GM23338 (cell line): ENCODE measurements around the gene TMEM45A. TPM values are rescaled to one million over a fixed set of nuclear protein-coding genes. Genes with fewer than 3 reads are reported as not detected.

Source experiments
- ATAC-seq: fragments of 200-7000 bp; cut with Tn5 transposase; 3 replicates; pipeline ENCODE4 v1.9.1; 2020
- DNase-seq: peaks from one replicate; pipeline ENCODE4 v3.0.0-alpha.2; 2015; ENCODE audit warnings: low spot score
- H2AFZ ChIP-seq: fragments of 200-600 bp; sonication (generic); 2 replicates; pipeline ENCODE4 v1.8.0; 2016; ENCODE audit warnings: antibody characterized with exemption, mild to moderate bottlenecking, moderate library complexity
- H3F3A ChIP-seq: fragments of 200-600 bp; sonication (generic); replicated peaks from 2 replicates; pipeline ENCODE4 v1.8.0; 2017; ENCODE audit warnings: antibody characterized with exemption, mixed run types, low read depth
- H3K27ac ChIP-seq: fragments of 200-600 bp; sonication (generic); 2 replicates; pipeline ENCODE4 v1.6.1; 2016; ENCODE audit warnings: low read depth
- H3K27me3 ChIP-seq: fragments of 200-600 bp; sonication (generic); 2 replicates; pipeline ENCODE4 v1.8.0; 2016; ENCODE audit warnings: mild to moderate bottlenecking, mixed run types, moderate library complexity; ENCODE audit not compliant: insufficient read depth
- H3K36me3 ChIP-seq: fragments of 200-600 bp; sonication (generic); 2 replicates; pipeline ENCODE4 v1.8.0; 2016; ENCODE audit warnings: mild to moderate bottlenecking; ENCODE audit not compliant: insufficient read depth
- H3K4me1 ChIP-seq: fragments of 200-600 bp; sonication (generic); 2 replicates; pipeline ENCODE4 v1.8.0; 2016; ENCODE audit warnings: mild to moderate bottlenecking, moderate library complexity; ENCODE audit not compliant: insufficient read depth
- H3K4me2 ChIP-seq: fragments of 200-600 bp; sonication (generic); 2 replicates; pipeline ENCODE4 v1.7.1; 2017; ENCODE audit warnings: mixed run types
- H3K4me3 ChIP-seq: fragments of 200-600 bp; sonication (generic); 2 replicates; pipeline ENCODE4 v1.6.1; 2016; ENCODE audit warnings: mixed run types
- H3K79me2 ChIP-seq: fragments of 200-600 bp; sonication (generic); replicated peaks from 2 replicates; pipeline ENCODE4 v1.8.0; 2017; ENCODE audit warnings: mild to moderate bottlenecking; ENCODE audit not compliant: insufficient read depth
- H3K9me2 ChIP-seq: fragments of 200-600 bp; sonication (generic); 2 replicates; pipeline ENCODE4 v1.8.0; 2017; ENCODE audit not compliant: insufficient read depth
- H4K20me1 ChIP-seq: fragments of 200-600 bp; sonication (generic); replicated peaks from 2 replicates; pipeline ENCODE4 v1.8.0; 2017; ENCODE audit warnings: mild to moderate bottlenecking; ENCODE audit not compliant: insufficient read depth
- H3K27ac Mint-ChIP-seq: 2 replicates; pipeline ENCODE4 v1.8.0; 2020; ENCODE audit warnings: inconsistent platforms, mild to moderate bottlenecking, moderate library complexity, mixed read lengths
- H3K27me3 Mint-ChIP-seq: 3 replicates; pipeline ENCODE4 v1.8.0; 2022; ENCODE audit warnings: low read depth, mild to moderate bottlenecking, moderate library complexity, mixed read lengths, inconsistent platforms; ENCODE audit not compliant: insufficient read depth, poor library complexity
- H3K36me3 Mint-ChIP-seq: 3 replicates; pipeline ENCODE4 v1.8.0; 2021; ENCODE audit warnings: low read depth, mild to moderate bottlenecking, inconsistent platforms, moderate library complexity, mixed read lengths
- H3K4me1 Mint-ChIP-seq: 3 replicates; pipeline ENCODE4 v1.8.0; 2020; ENCODE audit warnings: mild to moderate bottlenecking, inconsistent platforms, mixed read lengths
- H3K4me3 Mint-ChIP-seq: 3 replicates; pipeline ENCODE4 v1.8.0; 2021; ENCODE audit warnings: moderate library complexity, mild to moderate bottlenecking, inconsistent platforms, mixed read lengths
- H3K9me3 Mint-ChIP-seq: 3 replicates; pipeline ENCODE4 v1.8.0; 2020; ENCODE audit warnings: moderate library complexity, mild to moderate bottlenecking, inconsistent platforms, mixed read lengths
- JUNB ChIP-seq: IDR thresholded peaks from one replicate; pipeline ENCODE4 v1.6.1; 2016; ENCODE audit warnings: antibody characterized with exemption; ENCODE audit not compliant: unreplicated experiment
- NANOG ChIP-seq: IDR thresholded peaks from 2 replicates; pipeline ENCODE4 v1.6.1; 2016; ENCODE audit warnings: antibody characterized with exemption, borderline replicate concordance
- POLR2AphosphoS5 ChIP-seq: IDR thresholded peaks from 2 replicates; pipeline ENCODE4 v1.6.1; 2016; ENCODE audit warnings: antibody characterized with exemption, low read depth
- ZNF331 ChIP-seq: fragments of 250-450 bp; sonication (Bioruptor Pico); IDR thresholded peaks from 2 replicates; pipeline ENCODE4 v1.5.0; 2020; ENCODE audit warnings: low read depth, mild to moderate bottlenecking, moderate library complexity
- polyA plus RNA-seq: library from polyadenylated mRNA; unstranded; fragments of >200 nt; fragmentation: Nextera tagmentation; extraction: Ambion mirVana; gene quantifications from 2 replicates; pipeline ENCODE4 v1.2.1, GENCODE V29; 2016
- total RNA-seq: library from RNA; depleted of rRNA; stranded (reverse); fragments of >200 nt; shearing (Covaris generic); gene quantifications from 2 replicates; pipeline ENCODE4 v1.2.3, GENCODE V29; 2014
- TF ChIP-seq, protein P1 (sequence below): fragments of 250-450 bp; sonication (Bioruptor Pico); IDR thresholded peaks from 2 replicates; pipeline ENCODE4 v1.5.0; 2020; ENCODE audit warnings: mild to moderate bottlenecking, moderate library complexity
- TF ChIP-seq, protein P2 (sequence below), 2 experiments: fragments of 200-600 bp in 1 of 2; sonication (generic) in 1 of 2; conservative IDR thresholded peaks; 2 replicates each; pipeline versions ENCODE4 v1.5.1 to v1.6.1; 2016 to 2017; ENCODE audit warnings: antibody characterized with exemption in 2 of 2, low read depth in 2 of 2, mild to moderate bottlenecking in 2 of 2, moderate library complexity in 1 of 2
- TF ChIP-seq, protein P3 (sequence below): IDR thresholded peaks from 2 replicates; pipeline ENCODE4 v1.6.1; 2016; ENCODE audit warnings: antibody characterized with exemption

Gene TMEM45A
- total and polyA plus RNA-seq, 2 experiments from 2014 or later: 6.5 to 12.7 TPM

DNA sequence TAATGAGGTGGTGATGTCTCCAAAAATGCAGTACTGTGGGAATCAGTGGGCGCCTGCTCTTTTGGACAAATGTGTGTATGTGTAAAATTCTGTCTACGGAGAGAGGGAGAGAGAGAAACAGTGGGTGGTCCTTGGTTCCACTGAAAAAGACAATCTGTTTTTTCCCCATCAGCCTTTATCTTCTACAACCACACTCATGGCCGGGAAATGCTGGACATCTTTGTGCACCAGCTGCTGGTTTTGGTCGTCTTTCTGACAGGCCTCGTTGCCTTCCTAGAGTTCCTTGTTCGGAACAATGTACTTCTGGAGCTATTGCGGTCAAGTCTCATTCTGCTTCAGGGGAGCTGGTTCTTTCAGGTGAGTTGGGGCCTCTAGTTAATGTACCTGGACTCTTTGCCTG is 65.8 kb downstream of the TMEM45A start (continued):
- TF ChIP-seq, protein P1, sequence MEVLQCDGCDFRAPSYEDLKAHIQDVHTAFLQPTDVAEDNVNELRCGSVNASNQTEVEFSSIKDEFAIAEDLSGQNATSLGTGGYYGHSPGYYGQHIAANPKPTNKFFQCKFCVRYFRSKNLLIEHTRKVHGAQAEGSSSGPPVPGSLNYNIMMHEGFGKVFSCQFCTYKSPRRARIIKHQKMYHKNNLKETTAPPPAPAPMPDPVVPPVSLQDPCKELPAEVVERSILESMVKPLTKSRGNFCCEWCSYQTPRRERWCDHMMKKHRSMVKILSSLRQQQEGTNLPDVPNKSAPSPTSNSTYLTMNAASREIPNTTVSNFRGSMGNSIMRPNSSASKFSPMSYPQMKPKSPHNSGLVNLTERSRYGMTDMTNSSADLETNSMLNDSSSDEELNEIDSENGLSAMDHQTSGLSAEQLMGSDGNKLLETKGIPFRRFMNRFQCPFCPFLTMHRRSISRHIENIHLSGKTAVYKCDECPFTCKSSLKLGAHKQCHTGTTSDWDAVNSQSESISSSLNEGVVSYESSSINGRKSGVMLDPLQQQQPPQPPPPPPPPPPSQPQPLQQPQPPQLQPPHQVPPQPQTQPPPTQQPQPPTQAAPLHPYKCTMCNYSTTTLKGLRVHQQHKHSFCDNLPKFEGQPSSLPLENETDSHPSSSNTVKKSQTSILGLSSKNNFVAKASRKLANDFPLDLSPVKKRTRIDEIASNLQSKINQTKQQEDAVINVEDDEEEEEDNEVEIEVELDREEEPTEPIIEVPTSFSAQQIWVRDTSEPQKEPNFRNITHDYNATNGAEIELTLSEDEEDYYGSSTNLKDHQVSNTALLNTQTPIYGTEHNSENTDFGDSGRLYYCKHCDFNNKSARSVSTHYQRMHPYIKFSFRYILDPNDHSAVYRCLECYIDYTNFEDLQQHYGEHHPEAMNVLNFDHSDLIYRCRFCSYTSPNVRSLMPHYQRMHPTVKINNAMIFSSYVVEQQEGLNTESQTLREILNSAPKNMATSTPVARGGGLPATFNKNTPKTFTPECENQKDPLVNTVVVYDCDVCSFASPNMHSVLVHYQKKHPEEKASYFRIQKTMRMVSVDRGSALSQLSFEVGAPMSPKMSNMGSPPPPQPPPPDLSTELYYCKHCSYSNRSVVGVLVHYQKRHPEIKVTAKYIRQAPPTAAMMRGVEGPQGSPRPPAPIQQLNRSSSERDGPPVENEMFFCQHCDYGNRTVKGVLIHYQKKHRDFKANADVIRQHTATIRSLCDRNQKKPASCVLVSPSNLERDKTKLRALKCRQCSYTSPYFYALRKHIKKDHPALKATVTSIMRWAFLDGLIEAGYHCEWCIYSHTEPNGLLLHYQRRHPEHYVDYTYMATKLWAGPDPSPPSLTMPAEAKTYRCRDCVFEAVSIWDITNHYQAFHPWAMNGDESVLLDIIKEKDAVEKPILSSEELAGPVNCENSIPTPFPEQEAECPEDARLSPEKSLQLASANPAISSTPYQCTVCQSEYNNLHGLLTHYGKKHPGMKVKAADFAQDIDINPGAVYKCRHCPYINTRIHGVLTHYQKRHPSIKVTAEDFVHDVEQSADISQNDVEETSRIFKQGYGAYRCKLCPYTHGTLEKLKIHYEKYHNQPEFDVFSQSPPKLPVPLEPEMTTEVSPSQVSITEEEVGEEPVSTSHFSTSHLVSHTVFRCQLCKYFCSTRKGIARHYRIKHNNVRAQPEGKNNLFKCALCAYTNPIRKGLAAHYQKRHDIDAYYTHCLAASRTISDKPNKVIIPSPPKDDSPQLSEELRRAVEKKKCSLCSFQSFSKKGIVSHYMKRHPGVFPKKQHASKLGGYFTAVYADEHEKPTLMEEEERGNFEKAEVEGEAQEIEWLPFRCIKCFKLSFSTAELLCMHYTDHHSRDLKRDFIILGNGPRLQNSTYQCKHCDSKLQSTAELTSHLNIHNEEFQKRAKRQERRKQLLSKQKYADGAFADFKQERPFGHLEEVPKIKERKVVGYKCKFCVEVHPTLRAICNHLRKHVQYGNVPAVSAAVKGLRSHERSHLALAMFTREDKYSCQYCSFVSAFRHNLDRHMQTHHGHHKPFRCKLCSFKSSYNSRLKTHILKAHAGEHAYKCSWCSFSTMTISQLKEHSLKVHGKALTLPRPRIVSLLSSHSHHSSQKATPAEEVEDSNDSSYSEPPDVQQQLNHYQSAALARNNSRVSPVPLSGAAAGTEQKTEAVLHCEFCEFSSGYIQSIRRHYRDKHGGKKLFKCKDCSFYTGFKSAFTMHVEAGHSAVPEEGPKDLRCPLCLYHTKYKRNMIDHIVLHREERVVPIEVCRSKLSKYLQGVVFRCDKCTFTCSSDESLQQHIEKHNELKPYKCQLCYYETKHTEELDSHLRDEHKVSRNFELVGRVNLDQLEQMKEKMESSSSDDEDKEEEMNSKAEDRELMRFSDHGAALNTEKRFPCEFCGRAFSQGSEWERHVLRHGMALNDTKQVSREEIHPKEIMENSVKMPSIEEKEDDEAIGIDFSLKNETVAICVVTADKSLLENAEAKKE (CRISPR knock-in tag): no peak

DNA sequence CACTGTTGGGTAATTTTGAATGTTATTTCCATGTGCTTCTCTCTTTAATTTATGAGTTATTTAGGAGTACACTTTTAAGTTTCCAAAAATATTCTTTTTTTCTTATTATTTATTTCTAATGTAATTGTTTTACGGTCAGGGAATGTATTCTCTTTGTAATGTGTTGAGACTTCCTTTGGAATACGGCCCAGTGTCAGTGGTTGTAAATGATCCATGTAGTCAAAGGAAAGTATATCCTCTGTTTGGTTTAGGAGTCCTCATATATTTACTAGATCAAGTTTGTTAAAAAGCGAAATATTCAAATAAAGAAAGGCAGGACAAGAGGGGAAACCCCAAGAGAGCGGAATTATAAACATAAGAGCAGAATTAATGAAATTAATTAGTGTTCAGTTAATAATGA is 68.0 kb downstream of the TMEM45A start:
- H3K79me2 ChIP-seq: no peaks in the 10 kb centered on the region
- Mint-ChIP-seq H3K27ac (peak overlapping the region; percentile 80), H3K4me3 (no peak overlapping the region), H3K27me3 (no peaks in the 10 kb centered on the region), H3K9me3 (no peaks in the 10 kb centered on the region), H3K4me1 (peaks cover 27% of the 10 kb centered on the region), H3K36me3 (no peaks in the 10 kb centered on the region)
- no peak overlapping the region for H3K4me2 ChIP-seq
- DNase-seq: no peak
- H4K20me1 ChIP-seq: no peaks in the 10 kb centered on the region
- H3F3A ChIP-seq: no peaks in the 10 kb centered on the region
- no peak overlapping the region for H2AFZ ChIP-seq
- no peaks in the 10 kb centered on the region for H3K36me3 ChIP-seq
- peaks cover 19% of the 10 kb centered on the region for H3K4me1 ChIP-seq
- H3K4me3 ChIP-seq: no peak overlapping the region
- H3K9me2 ChIP-seq: peaks cover 2% of the 10 kb centered on the region; the same call in 1 of the 2 replicates
- no peak overlapping the region for H3K27ac ChIP-seq
- ATAC-seq: no peak
- H3K27me3 ChIP-seq: no peaks in the 10 kb centered on the region
- TF ChIP-seq NANOG (no peak), JUNB (no peak), POLR2AphosphoS5 (no peak), ZNF331 (no peak)
- TF ChIP-seq, protein P2, sequence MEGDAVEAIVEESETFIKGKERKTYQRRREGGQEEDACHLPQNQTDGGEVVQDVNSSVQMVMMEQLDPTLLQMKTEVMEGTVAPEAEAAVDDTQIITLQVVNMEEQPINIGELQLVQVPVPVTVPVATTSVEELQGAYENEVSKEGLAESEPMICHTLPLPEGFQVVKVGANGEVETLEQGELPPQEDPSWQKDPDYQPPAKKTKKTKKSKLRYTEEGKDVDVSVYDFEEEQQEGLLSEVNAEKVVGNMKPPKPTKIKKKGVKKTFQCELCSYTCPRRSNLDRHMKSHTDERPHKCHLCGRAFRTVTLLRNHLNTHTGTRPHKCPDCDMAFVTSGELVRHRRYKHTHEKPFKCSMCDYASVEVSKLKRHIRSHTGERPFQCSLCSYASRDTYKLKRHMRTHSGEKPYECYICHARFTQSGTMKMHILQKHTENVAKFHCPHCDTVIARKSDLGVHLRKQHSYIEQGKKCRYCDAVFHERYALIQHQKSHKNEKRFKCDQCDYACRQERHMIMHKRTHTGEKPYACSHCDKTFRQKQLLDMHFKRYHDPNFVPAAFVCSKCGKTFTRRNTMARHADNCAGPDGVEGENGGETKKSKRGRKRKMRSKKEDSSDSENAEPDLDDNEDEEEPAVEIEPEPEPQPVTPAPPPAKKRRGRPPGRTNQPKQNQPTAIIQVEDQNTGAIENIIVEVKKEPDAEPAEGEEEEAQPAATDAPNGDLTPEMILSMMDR (conservative IDR thresholded peaks at IDR 0.05; ENCODE audit: low read depth in 2 of 2): no peak
- TF ChIP-seq, protein P3, sequence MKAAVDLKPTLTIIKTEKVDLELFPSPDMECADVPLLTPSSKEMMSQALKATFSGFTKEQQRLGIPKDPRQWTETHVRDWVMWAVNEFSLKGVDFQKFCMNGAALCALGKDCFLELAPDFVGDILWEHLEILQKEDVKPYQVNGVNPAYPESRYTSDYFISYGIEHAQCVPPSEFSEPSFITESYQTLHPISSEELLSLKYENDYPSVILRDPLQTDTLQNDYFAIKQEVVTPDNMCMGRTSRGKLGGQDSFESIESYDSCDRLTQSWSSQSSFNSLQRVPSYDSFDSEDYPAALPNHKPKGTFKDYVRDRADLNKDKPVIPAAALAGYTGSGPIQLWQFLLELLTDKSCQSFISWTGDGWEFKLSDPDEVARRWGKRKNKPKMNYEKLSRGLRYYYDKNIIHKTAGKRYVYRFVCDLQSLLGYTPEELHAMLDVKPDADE: no peak
- TF ChIP-seq, protein P1 (CRISPR knock-in tag): no peak
